ENCODE measurements around the gene AP3B2.

AP3B2 gene

GRCh38 chr15:82674873-82675272 lies 34.8 kb downstream of the AP3B2 start:
- no peak overlapping the region for H3K4me3 ChIP-seq (ENCODE audit: low read length)
- TF ChIP-seq ZNF274 (IDR thresholded peaks at IDR 0.05; ENCODE audit: low read depth, low read length) = no peak

GRCh38 chr15:82670699-82671098 lies 39.0 kb downstream of the AP3B2 start:
- H3K4me3 ChIP-seq (ENCODE audit: low read length) = no peak overlapping the region
- no peak for TF ChIP-seq ZNF274 (IDR thresholded peaks at IDR 0.05; ENCODE audit: low read depth, low read length)

- TF ChIP-seq ZNF274 (IDR thresholded peaks at IDR 0.05; ENCODE audit: low read depth, low read length) = no peak
- H3K4me3 ChIP-seq (ENCODE audit: low read length) = no peak overlapping the region
These were observed 43.1 kb downstream of the AP3B2 start for GRCh38 chr15:82666606-82667005.

GRCh38 chr15:82664021-82664420 lies 45.7 kb downstream of the AP3B2 start:
- TF ChIP-seq ZNF274 (IDR thresholded peaks at IDR 0.05; ENCODE audit: low read depth, low read length) = no peak
- no peak overlapping the region for H3K4me3 ChIP-seq (ENCODE audit: low read length)

- no peak overlapping the region for H3K4me3 ChIP-seq (ENCODE audit: low read length)
- TF ChIP-seq ZNF274 (IDR thresholded peaks at IDR 0.05; ENCODE audit: low read depth, low read length) = no peak
These were observed 46.5 kb downstream of the AP3B2 start for GRCh38 chr15:82663186-82663600.

GRCh38 chr15:82662641-82663040 lies 47.0 kb downstream of the AP3B2 start:
- no peak for TF ChIP-seq ZNF274 (IDR thresholded peaks at IDR 0.05; ENCODE audit: low read depth, low read length)
- H3K4me3 ChIP-seq (ENCODE audit: low read length) = no peak overlapping the region

GRCh38 chr15:82660378-82660777 lies 49.3 kb downstream of the AP3B2 start:
- TF ChIP-seq ZNF274 (IDR thresholded peaks at IDR 0.05; ENCODE audit: low read depth, low read length) = no peak

GRCh38 chr15:82656641-82657266 lies 52.9 kb downstream of the AP3B2 start:
- no peak overlapping the region for H3K4me3 ChIP-seq (ENCODE audit: low read length)
- TF ChIP-seq ZNF274 (IDR thresholded peaks at IDR 0.05; ENCODE audit: low read depth, low read length) = no peak

More at GRCh38 chr15:82660378-82660777, 49.3 kb downstream of the AP3B2 start:
- H3K4me3 ChIP-seq (ENCODE audit: low read length) = no peak overlapping the region

GRCh38 chr15:82655606-82656005 lies 54.1 kb downstream of the AP3B2 start:
- no peak for TF ChIP-seq ZNF274 (IDR thresholded peaks at IDR 0.05; ENCODE audit: low read depth, low read length)
- no peak overlapping the region for H3K4me3 ChIP-seq (ENCODE audit: low read length)

GRCh38 chr15:82653483-82654168 lies 56.0 kb downstream of the AP3B2 start:
- no peak overlapping the region for H3K4me3 ChIP-seq (ENCODE audit: low read length)
- TF ChIP-seq ZNF274 (IDR thresholded peaks at IDR 0.05; ENCODE audit: low read depth, low read length) = no peak

GRCh38 chr15:82651708-82652107 lies 58.0 kb downstream of the AP3B2 start:
- no peak overlapping the region for H3K4me3 ChIP-seq (ENCODE audit: low read length)
- TF ChIP-seq ZNF274 (IDR thresholded peaks at IDR 0.05; ENCODE audit: low read depth, low read length) = no peak

- H3K4me3 ChIP-seq (ENCODE audit: low read length) = no peak overlapping the region
- TF ChIP-seq ZNF274 (IDR thresholded peaks at IDR 0.05; ENCODE audit: low read depth, low read length) = no peak
These were observed 59.5 kb downstream of the AP3B2 start for GRCh38 chr15:82650046-82650670.

GRCh38 chr15:82649226-82649999 lies 60.3 kb downstream of the AP3B2 start:
- no peak overlapping the region for H3K4me3 ChIP-seq (ENCODE audit: low read length)
- no peak for TF ChIP-seq ZNF274 (IDR thresholded peaks at IDR 0.05; ENCODE audit: low read depth, low read length)

All from GM08714 (cell line).